HG02678 (cell line): ENCODE results near the gene TMEM212.
"Not testable (repeated sequence)": the region's sequence is repeated elsewhere in the genome, so short reads cannot be mapped to it uniquely, and the experiment has no call there.

Experiments used
- ATAC-seq: cut with Tn5 transposase; IDR thresholded peaks from one replicate; pipeline ENCODE4 v1.9.1; 2021; ENCODE audit warnings: mild to moderate bottlenecking, moderate library complexity; ENCODE audit not compliant: unreplicated experiment

The TMEM212 gene

DNA sequence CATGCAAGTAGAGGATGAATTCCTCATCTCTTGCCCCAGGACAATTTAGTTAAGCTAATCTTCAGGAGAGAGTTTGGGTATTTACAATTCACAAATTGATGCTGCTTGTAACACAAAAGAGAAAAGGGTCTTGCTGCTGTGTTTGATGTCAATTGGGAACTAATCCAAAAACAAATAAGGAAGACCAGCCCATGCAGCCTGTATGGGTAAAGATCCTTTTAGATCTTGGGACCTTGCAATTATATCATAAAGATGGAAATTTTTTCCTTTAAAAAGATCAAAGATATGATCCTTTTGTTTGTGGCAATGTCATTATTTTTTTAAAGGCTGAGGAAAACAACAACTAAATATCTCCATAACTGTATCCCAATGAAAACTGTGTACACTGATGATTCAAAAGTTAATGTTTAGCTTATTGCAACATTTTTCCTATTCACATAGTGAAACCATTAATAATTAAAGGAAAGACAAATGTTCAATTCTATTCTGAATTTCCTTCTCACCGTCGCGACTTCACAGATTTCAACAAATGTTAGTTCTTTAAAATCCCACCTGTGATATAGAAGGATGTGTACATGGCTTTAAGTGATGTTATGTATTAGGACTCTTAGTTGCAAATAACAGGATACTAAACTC, 40.2 kb downstream of the TMEM212 start:
- no peak for ATAC-seq

- ATAC-seq: no peak
Observed at GRCh38 chr3:171883893-171884279, 40.7 kb downstream of the TMEM212 start.

GRCh38 chr3:171888466-171888865, 45.3 kb downstream of the TMEM212 start:
- no peak for ATAC-seq

DNA sequence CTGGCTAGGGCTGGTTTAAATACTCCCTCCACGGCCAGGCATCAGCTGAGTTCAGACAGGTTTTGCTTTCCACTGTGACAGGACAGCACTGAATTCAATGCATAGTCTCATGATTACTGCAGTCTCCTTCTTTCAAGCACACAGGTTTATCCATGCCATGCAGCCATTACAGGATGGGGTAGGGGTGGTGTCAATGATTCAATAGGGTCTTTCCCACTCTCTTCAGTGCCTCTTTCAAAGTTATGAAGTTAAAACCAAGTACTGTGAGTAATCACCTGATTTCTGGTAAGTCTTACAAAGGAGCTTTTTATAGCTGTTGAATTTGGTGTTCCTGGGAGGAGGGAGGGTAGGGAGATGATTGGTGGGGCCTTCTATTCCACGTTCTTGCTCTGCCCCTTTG, 47.2 kb downstream of the TMEM212 start:
- ATAC-seq: no peak

DNA sequence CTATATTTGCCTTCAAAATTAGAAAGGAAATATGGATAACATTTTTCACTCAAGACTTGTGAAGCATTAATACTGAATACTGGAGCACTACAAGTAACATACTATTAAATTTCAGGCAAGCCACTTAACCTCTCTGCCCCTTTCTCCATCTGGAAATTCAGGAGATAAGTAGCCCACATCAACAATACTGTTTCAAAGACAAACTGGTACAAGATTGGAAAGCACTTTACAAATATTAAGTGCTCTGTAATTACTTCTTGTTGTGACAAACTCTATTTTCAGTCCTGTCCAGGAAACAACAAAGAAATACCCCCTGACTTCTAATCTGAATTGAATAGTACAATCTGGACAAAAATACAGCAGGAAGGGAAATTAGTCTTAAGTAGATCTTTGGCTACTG, 49.3 kb downstream of the TMEM212 start:
- ATAC-seq: no peak

DNA sequence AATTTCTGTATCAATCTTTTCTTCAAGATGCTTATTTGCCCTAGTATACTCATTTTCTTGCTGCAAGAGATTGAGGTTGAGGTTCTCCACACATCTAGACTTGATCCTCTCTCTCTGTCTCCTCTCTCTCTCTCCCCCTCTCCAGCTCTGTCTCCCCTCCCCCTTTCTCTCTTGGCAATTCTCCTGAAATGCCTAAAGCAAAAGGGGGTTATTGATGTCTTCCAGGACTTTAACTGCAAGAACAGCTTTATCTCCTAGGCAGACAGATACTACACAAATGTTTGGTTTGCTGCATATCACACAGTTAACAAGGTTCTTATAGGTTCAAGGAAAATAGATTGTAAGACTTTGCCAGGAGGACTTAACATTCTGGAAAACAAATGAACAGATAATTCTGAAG, 52.1 kb downstream of the TMEM212 start:
- ATAC-seq: no peak

- ATAC-seq: no peak
Observed at GRCh38 chr3:171895900-171896299, 52.8 kb downstream of the TMEM212 start.

GRCh38 chr3:171896316-171896715, 53.2 kb downstream of the TMEM212 start:
- ATAC-seq: no peak

DNA sequence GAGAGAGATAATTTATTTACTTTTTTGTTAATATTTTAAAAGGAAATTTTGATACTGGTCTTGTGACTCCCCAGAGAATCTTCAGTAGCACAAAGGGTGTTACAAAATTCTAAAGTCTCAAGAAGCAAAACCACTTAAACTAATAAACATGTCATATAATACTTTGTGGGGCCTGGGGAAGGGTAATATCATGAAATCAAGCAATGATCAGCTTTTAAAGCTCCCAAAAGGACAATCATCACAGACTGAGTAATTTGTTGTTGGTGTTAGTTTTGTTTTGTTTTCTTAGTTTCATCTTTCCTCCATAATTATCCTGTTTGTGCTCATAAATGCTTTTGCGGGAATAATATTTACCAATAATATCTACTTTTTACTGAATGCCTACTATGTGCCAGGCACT, 55.0 kb downstream of the TMEM212 start:
- ATAC-seq: no peak

- no peak for ATAC-seq
Observed at GRCh38 chr3:171900446-171900845, 57.3 kb downstream of the TMEM212 start.

DNA sequence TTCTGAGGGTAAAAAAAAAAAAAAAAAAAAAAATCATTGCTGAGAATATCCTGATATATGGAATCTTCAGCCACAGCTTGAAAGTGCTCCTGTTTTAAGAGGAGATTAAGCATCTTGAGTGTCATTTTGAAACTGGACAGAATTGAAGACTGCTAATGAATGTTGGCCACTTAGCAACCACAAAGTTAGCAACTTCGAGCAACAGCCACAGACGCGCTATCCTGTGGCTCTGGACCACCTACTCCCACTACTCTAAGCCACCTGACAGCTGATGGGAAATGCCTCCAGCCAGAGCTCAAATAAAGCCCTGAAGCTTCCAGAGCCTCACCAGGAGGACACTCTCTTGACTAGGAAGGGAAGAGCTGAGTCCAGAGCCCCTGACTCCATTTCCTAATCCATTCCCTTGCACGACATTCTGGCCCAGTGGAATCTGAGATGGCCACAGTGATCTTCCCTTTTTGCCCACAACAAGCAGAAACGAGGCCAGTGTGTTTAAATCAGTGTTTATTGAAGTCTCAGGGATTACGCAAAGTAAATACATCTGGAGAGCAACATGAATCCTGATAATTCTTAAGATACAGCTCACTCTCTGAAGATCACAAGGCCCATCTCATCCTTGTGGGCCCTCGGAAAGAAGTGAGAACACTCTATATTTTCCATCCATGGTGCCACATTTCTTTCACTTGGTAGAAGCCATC, 58.6 kb downstream of the TMEM212 start:
- ATAC-seq: no peak

DNA sequence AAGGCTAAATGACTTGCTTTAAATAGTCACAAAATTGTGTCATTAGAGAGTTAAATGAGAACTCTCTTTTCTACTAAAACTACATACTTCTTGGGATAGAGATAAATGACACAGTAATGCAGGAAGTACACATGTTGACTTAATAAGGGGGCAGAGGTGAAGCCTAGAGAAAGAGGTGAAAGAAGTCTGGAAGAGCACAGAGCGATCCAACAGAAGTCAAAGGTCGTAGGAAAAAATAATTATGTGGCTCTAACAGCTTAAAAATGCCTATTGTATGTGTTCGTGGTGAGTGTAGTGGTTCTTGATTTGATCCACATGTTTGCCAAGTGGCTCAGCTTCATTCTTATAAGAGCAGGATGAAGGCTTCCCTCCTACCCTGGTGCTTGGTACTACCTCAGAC, 61.7 kb downstream of the TMEM212 start:
- no peak for ATAC-seq

DNA sequence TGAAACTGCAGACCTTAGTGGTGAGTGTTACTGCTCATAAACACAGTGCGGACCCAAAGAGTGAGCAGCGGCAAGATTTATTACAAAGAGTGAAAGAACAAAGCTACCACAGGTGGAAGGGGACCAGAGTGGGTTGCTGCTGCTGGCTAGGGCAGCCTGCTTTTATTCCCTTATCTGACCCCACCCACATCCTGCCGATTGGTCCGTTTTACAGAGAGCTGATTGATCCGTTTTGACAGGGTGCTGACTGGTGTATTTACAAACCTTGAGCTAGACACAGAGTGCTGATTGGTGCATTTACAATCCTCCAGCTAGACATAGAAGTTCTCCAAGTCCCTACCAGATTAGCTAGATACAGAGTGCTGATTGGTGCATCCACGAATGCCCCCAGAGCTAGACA, 63.4 kb downstream of the TMEM212 start:
- not testable (repeated sequence) for ATAC-seq

GRCh38 chr3:171906951-171907676, 64.0 kb downstream of the TMEM212 start:
- ATAC-seq: no peak

GRCh38 chr3:171907761-171908160, 64.6 kb downstream of the TMEM212 start:
- no peak for ATAC-seq

DNA sequence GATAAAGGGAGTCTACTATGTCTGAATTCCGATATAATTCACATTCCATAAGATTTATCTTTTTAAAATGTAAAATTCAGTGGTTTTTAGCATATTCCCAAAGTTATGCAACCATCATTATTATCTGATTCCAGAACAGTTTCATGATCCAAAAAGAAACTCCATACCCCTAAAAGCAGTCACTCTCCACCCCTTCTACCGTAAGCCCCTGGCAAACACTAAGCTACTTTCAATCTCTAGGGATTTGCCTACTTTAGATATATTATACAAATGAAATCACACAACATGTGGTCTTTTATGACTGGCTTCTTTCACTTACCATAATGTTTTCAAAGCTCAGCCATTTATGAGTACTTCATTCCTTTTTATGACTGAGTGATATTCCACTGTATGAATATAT, 65.6 kb downstream of the TMEM212 start:
- no peak for ATAC-seq
